Glomerular visceral epithelial cell (primary cell): ENCODE measurements around the gene PPP3R2.

Source experiments
- DNase-seq: peaks from one replicate; pipeline ENCODE4 v3.0.0-alpha.2; 2016; ENCODE audit errors: extremely low spot score

The PPP3R2 gene, protein sequence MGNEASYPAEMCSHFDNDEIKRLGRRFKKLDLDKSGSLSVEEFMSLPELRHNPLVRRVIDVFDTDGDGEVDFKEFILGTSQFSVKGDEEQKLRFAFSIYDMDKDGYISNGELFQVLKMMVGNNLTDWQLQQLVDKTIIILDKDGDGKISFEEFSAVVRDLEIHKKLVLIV

DNA sequence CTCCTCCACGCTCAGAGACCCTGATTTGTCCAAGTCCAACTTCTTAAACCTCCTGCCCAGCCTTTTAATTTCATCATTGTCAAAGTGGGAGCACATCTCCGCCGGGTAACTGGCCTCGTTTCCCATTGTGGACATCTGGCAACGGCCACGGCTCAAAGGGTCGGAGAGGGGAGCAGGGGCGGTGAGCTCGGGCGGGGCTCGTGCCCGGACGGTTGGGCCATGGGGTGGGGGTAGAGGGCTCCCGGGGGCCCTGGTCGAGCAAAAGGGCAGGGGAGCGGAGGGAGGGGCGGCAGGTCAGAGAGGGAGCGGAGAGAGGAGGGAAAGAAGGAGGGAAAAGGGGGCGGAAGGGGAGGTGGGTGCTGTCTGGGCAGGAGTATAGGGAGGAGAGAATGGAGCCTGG, at the start of gene PPP3R2:
Gene PPP3R2, minus strand, starts transcription at position 174 of the 400 bp plus-strand sequence. Its CDS starts 48 bp downstream, at position 126.
- DNase-seq, result no peak

DNA sequence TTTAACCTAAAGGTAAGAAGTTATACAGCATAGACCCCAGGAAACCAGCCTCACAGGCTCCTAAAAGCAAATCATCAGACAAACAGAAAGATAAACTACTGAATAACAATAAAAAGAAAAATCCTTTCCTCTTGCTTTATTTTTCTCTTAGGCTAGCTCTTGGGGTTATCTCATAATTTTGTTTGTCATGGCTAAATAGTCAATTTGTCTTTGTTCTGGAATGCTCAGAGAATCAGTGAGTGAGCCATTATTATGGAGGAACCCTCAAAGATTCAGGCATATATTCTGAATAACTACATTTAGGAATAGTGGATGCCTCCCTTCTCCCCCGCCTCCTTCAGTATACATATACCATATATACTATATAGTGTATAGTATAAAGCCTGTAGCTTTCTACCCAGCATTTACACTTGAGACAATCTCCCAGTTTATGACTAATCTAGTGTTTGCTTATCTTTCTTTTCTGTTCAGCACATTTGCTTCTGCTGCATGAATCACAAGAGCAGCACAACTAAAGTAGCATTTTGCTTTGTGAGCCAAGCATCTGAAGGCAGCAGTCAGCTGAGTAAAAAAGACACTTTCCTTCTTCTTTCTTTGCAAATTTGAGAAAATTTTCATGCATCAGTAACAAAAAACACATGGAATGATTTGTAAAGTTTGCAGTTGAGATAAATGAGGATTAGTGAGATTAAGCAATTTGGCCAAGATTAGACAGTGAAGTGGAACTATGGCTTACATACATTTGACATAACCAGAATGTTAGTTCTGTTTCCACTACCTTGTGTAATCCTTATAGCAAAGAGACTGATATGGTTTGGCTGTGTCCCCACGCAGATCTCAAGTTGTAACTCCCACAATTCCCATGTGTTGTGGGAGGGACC, 45.3 kb upstream of the PPP3R2 start:
- DNase-seq, result no peak

DNA sequence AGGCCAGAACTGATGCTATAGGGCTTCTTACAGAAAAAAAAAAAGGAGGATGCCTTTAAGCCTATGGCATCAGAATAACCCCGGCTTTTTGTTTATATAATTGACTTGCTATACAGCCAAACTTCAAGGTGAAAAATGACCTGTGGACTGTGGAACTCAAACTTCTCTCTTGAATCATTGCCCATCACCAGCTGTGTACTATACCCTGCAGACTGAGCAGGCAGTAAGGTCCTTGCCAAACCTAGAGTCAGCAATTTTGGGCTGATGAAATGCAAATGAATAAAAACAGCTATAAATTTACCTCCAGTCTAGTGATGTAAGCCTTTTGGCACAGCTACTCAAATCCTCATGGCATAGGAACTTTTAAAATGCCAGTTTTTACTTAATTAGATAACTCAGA, 44.5 kb upstream of the PPP3R2 start:
- DNase-seq, result no peak

DNA sequence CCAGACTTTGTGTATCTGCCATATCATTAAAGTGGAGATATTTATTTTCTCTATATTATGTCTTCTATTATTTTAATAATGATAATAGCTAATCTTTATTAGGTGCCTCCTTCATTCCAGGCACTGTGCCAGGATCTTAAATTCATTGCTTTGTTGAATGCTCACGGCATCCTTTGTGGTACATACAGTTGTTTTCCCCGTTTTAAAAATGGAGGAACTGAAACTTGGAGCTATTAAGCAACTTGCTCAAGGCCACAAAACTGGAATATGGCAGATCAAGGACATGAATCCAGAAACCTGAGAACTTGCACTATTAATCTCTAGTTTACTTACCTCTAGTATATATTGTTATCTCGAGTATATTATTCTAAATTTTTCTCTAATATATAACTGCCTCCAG, 41.5 kb upstream of the PPP3R2 start:
- no peak for DNase-seq

DNA sequence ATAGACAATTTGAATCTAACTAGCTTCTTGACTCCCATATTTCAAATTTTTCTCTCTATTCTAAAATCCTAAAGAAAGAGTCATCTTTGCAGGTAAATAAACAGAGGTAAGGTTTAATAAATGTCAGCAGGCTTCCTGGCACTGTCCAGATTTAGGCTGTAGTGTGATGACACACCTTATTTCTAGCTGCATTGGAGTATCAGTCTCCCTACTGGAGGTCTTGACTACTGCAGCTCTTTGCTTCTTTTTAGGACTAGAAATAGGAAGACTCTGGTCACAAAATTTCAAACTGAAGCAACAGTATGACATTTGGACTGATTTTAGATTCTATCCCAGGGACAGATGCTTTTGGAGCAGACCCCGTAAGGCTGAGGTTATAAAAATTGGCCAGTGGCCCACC, 40.7 kb upstream of the PPP3R2 start:
- no peak for DNase-seq

DNA sequence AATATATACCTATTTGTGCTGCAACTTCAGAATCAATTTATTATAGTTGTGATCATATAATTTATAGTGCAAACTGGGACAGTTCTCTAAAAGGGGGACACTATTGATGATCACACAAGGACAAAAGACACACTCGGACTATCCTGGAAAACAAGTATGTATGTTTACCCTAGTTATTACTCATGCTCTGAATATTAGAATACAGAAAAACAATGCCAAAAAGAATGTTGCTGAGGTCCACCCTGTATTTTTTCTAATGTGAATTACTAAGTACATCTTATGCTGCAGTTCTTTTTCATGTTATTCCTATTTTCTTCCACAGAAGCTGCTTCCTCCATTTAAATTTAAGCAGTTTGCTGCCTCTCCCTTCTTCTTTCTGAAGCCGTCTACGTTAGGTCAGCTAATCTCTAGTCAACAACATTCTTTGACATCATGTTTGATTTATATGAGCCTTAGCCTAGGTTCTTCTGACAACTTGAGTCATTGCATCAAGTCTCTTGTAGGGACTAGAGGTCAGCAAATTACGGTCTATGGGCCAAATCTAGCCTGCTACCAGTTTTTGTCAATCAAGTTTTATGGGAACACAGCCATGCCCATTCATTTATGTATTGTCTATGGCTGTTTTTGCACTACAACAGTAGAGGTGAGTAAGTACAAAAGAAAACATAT, 40.1 kb upstream of the PPP3R2 start:
- DNase-seq, result no peak

DNA sequence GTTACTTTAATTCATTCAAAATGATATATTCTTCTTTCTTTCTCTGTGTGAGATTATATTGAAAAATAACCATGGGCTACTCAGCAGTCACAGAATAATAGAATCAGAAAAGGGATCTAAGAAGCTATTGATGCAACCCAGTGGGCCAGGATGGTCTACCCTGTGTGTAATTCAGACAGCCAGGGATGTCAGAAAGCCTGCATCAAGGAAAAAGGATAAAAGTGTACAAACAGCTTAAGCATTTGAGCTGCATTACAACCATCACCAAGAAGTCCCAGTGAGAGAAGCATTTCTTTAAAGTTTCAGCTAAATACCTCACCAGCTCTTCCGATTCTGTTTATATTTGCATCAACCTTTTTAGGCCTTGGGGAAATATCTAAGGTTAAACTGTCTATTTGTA, 37.8 kb upstream of the PPP3R2 start:
- no peak for DNase-seq

DNA sequence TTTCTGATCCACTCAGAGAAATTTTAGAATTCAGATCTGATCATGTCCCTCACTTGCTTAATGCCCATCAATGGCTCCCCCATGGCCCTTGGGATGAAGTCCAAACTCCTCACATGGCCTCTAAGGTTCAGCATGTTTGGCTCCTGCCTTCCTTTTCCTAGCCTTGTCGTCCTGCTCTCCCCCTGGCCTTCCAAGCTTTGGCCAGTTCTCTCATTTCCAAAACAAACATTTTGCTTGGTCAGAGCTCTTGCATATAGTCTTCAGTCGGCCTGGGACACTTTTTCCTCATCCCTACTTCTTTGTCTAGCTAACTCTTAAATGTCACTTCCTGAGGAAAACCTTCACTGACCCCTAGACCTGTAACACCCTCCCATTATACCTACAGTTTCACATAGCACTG, 37.1 kb upstream of the PPP3R2 start:
- no peak for DNase-seq

DNA sequence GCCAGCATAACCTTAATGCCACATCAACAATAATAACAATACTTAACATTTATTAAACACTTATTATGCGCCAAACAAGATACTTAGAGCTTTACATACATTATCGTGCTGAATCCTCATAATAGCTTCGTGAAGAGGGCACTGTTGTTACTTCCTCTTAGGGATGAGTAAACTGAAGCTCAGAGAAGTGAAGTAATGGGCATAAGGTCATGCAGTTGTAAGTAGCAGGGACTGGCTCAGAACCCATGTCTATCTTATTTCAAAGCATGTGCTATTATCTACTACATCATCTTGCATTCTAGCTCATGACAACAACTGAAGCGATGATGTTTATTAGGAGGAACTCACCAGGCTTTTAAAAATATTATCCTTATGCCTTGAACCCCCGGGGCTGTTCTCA, 34.9 kb upstream of the PPP3R2 start:
- no peak for DNase-seq

DNA sequence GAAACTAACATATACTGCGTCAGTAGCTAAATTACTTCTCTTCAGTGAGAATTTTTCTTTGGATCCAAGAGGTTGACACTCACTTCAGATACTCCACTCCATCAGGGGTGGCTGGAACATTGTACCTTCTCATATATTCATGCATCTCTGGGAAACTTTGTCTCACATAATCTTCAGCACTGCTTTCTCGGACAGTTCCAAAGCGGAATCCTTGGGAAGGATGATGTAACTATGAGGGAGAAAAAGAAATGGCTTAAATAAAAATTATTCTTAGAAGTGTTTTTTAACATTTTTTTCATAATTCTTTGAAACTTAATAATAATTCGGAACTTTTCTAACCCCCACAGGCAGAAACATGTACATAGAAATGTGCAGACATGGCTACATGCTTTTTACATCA, 33.4 kb upstream of the PPP3R2 start:
- DNase-seq, result no peak

DNA sequence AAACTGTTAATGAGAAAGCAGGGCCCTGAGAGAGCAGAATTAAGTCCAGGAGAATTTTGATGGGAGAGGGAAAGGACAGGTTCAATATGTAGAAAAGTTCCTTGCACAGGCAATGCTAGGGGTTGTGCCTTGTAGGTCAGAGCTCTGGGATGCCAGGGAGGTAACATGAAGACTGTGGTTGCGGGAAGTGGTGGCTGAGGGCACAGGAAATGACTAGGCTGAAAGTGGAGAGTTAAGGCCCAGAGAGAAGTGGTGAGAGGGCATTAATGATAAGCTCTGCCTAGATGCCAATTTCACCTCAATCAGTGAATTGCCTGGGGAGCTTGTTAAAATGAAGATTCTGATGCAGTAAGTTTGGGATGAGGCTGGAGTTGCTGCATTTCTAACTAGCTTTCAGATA, 31.5 kb upstream of the PPP3R2 start:
- no peak for DNase-seq

DNA sequence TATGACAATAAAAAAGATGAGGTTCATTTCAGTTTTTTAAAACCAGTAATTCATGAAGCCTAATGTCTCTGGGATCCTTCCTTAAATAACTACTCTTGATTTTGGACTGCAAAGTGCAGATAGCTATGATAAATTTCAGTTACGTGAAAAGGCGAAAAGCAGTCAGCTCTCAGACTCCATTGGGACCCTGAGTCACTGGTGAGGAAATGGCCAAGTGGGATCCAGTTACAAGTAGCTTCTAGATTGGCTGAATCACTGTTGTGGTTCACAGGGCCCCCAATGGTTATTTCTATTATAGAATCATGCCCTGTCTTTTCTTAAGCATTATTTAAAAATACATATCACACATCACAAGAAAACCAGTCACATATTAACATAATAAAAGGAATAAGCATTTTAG, 31.1 kb upstream of the PPP3R2 start:
- no peak for DNase-seq

DNA sequence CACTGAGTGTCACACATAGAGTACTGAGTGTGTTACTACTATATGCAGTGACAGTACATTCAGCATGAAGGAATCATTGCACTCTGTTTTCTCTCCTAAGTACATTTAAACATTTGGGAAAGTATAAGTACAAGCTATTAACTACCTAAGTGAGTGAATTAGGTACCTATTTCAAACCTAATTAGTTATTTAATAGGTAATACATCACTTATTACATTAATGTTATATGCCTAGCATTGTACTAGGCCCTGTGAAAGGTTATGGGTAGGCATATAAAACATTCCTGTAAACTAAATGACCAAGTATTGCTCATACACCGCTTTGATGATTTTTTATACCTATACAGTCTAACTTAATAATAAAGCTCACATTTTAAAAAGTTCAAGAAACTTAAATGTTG, 25.7 kb upstream of the PPP3R2 start:
- DNase-seq, result no peak

DNA sequence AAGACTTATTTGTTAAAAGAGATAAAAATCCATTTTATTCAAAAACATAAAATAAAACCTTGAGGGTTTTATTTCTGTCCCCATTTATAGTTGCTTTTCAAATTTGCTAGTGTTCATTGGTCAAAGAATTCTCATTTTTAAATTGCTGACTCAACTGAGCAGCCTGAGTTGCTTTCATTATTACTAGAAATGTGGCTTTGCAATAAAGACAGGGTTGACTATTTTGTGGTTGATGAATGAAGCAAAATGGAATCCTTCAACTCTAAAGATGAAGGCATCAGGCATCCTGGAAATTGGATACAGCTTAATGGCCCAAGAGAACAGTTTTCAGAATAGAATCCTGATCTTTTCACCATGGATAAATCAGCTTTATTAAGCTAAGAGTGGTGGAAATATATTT, 23.9 kb upstream of the PPP3R2 start:
- DNase-seq, result no peak

DNA sequence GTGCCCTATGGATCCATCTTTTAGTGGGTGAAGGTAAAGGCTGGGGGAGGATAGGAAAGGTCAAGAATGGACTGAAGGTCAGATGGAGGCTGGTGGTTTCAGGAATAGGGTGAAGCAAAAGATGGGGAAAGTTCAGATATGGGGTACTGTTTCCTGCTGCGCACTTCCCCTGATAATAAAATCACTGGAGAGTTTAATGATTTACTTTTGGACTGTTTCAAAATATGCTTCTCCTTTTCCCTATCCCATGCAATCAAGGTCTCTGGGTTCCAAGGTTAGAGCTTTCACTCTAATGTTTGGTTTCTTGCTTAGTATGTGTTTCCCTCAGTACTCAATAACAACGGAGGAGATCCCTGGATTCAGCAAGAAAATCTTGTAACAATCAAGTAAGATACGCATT, 10.8 kb upstream of the PPP3R2 start:
- DNase-seq, result no peak

DNA sequence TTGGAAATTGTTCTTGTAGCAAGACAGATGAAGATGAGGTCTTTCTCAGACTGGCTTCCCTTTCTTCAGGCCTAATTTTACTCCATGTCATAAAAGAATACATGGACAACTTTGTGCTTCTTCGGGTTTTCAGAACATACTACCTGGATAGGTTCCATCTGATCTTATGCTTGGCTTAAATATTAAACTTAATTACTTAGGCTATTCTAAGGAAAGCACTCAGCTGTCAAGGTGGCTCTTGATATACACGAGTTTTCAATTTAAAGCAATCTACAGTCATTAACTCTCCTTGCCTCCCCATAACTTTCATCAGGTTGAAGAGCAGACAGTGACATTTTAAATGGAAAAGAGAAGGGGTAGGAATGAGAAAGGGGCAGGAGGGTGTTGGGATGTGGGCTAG, 9.5 kb upstream of the PPP3R2 start:
- no peak for DNase-seq

DNA sequence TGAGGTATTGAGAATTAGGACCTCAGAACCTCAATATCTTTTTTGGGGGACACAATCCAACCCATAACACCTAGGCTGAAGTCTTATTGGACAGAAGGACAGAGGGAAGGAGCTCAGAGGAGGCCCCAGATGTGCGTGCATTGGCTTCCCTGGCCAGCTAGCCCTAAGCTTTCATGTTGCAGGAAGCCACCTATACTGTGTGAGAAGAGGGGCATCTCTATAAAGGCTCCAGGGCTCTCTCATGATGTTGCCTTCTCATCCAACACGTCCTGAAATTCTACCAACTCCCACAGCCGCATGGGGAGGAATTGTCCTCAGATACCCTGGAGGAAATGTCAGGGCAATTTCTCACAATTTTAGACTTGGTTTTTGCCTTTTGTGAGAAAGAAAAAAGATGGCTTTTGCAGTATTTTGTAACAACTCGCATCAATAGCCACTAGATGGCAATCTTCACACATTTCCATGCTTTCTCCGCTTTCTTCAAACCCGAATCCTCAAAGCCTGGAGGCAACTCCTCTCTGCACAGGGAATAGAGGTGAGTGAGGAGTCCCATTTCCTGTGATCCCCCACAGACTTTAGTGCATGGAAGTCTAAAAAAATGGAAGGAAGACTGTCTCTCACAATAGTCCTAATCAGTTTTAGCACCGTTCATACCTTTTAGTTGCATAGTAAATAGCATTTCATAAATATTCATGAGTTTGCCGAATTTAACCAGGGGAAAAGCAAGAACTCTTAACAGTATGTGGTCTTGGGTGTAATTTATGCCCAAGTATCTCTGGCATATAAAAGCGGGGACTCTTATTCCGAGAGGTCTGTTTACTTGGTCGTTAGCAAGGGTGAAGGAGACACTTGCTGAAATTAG, 7.4 kb upstream of the PPP3R2 start:
- peak; percentile 49 for DNase-seq

DNA sequence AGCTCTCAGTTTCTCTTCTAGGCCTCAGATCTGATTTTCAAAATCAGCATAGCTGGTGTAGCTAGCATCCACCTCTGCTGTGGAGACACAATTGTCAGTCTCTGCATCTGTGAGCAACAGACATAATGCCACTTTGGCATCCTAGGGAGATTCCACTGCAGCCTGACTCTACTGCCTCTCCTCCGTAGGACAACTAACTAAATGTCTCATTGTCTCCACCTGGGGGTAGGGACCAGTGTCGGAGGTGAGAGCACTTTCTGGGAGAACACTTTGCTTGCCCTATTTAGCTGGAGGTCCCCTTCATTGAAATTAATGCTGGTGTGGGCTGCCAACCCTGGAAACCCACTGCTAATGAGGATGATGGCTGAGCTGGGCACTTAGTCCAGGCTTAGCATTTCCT, 1.4 kb downstream of the PPP3R2 start:
- DNase-seq, result no peak

DNA sequence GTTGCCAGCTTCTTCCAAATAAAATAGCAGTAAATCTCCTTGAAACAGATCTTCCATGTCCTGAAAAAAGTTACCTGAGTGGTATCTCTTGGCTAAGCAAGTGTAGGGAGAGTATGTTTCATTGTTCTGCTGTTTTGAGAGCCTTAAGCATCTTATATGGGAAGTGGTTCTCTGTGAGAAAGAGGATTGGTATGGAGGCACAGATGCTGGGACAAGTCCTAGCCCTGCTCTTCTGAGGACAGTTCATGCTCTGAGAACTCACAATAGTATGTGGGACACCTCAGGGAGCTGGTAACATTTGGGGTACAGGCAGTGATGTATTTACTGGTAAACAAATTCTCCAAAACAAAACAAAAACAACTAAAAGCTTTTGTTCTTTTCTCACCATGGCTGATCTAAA, 2.0 kb downstream of the PPP3R2 start:
- no peak for DNase-seq

DNA sequence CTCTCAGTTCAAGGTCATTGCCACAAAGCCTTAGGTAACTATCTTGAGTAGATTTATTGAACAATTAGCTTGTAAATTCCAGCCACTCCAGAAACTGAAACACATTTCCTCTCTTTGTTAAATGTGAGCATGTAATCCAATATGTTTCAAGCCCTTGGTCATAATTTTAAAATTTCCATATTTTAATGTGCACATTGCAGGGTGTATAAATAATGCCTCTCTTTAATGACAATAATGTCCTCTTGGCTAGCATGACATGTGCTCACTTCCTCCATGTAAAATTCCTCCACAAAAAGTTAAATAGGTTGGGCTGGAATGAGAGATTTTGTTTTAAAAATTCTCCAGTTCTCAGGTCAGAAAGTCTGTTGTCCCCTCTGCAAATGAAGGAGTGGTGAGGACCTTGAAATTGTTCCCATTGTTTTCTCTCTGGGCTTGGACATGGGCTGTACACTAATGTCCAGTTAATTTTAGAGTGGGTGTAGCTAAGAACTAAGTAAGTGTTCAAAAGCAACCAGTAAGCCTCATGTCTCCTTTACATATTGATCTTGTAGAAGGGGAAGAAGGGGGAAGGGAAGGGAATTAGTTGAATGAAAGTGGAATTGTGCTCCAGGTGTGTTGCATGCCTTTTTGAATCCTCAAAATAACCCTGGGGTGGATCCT, 2.9 kb downstream of the PPP3R2 start:
- no peak for DNase-seq

DNA sequence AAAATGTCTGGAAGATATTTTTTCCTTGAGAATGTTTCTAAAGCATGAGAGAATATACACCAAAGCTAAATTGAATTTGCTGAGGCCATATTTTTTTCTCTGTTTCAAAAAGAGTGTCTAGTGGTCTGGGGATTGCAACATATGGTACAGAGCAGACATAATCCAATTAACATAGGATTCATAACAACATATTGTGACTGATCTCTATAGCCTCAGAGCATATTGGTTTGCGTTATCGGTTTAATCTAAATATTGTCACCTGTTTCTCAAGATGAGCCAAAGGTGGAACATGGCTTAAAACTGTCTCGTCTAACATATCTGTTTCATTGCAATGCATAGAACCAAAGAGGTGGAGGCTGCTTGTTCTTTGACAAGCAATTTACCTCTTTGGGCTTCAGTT, 3.9 kb downstream of the PPP3R2 start:
- DNase-seq, result no peak

DNA sequence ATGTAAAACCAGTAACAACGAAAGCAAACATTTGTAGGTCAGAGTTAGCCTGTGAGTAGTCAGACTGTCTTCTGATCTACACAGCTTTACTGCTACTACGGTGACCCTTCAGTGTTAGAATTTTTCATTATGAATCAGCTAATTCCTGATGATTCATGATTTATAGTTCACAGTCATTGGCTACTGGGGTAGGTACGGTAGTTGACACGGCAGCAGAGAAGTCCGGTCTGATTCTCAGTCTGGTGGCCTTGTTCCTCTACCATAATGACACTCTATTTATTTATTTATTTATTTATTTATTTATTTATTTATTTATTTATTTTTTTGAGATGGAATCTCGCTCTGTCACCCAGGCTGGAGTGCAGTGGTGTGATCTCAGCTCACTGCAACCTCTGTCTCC, 4.7 kb downstream of the PPP3R2 start:
- DNase-seq, result peak; percentile 25
